Left lung (tissue), 10 donors: ENCODE results near the gene KDR. TPM values are rescaled to one million over a fixed set of nuclear protein-coding genes. Genes with fewer than 3 reads are reported as not detected.
A peak's percentile ranks its signal among the peaks of the same experiment; 100 is the strongest.

Source experiments
- ATAC-seq: fragments of 200-7000 bp; cut with Tn5 transposase; one replicate; pipeline ENCODE4 v1.9.1; 2020; ENCODE audit warnings: moderate library complexity
- DNase-seq, 4 donors: peaks; one replicate each; pipeline ENCODE4 v3.0.0-alpha.2; 2013 to 2020
- H3K27ac ChIP-seq, 2 donors: fragments of 200-600 bp; sonication (generic) in 1 of 2; one replicate each; pipeline versions ENCODE4 v1.5.0 to v1.8.0; 2020 to 2021
- H3K27me3 ChIP-seq, 2 donors: fragments of 200-600 bp; sonication (generic) in 1 of 2; one replicate each; pipeline versions ENCODE4 v1.5.0 to v1.8.0; 2020 to 2021
- H3K36me3 ChIP-seq, 2 donors: fragments of 200-600 bp; sonication (generic) in 1 of 2; one replicate each; pipeline versions ENCODE4 v1.5.0 to v1.8.0; 2020 to 2021
- H3K4me1 ChIP-seq, 2 donors: fragments of 200-600 bp; one replicate each; pipeline ENCODE4 v1.8.0; 2021
- H3K4me3 ChIP-seq, 2 donors: fragments of 200-600 bp; sonication (generic) in 1 of 2; one replicate each; pipeline versions ENCODE4 v1.5.0 to v1.8.0; 2020 to 2021; ENCODE audit warnings: mild to moderate bottlenecking in 1 of 2
- H3K9me3 ChIP-seq, 2 donors: fragments of 200-600 bp; sonication (generic) in 1 of 2; one replicate each; pipeline versions ENCODE4 v1.5.0 to v1.8.0; 2020 to 2021
- intact Hi-C, 2 donors: fragments of 100-400 bp; cut with DNase I; formaldehyde crosslinking; loops; one replicate each; pipeline versions ENCODE4 v1.11.2 to v1.14.2; 2022
- polyA plus RNA-seq, 6 donors: library from polyadenylated mRNA; unstranded; fragments of 120-200 nt; gene quantifications; one replicate each; pipeline ENCODE4 v1.2.1, GENCODE V29; 2013; ENCODE audit not compliant: insufficient read length in 6 of 6
- total RNA-seq, 2 donors: library from RNA; stranded (reverse); fragmentation: NEBNext Ultra II Directional; extraction: Animal tissue kit (Norgen Biotek cat#: 25700); gene quantifications; one replicate each; pipeline ENCODE4 v1.2.1, GENCODE V29; 2021
- TF ChIP-seq, protein P1 (sequence below), 2 donors: fragments of 200-600 bp; sonication (generic) in 1 of 2; IDR thresholded peaks; one replicate each; pipeline versions ENCODE4 v1.5.0 to v1.8.0; 2021; ENCODE audit warnings: antibody characterized with exemption in 2 of 2
- donor health status: DM: no; HTN: yes; CAD: no.
- donor health status: DM: no; HTN: no; CAD: no.

Gene KDR
- total and polyA plus RNA-seq, 8 donors = 27.1 to 124 (median 104) TPM

- no peaks in the 10 kb centered on the region for H3K4me1 ChIP-seq
- intact Hi-C loops = no loop called here
- H3K9me3 ChIP-seq = no peaks in the 10 kb centered on the region
- no peak for DNase-seq
- no peak overlapping the region for H3K4me3 ChIP-seq
- ATAC-seq = no peak
- TF ChIP-seq, protein P1, sequence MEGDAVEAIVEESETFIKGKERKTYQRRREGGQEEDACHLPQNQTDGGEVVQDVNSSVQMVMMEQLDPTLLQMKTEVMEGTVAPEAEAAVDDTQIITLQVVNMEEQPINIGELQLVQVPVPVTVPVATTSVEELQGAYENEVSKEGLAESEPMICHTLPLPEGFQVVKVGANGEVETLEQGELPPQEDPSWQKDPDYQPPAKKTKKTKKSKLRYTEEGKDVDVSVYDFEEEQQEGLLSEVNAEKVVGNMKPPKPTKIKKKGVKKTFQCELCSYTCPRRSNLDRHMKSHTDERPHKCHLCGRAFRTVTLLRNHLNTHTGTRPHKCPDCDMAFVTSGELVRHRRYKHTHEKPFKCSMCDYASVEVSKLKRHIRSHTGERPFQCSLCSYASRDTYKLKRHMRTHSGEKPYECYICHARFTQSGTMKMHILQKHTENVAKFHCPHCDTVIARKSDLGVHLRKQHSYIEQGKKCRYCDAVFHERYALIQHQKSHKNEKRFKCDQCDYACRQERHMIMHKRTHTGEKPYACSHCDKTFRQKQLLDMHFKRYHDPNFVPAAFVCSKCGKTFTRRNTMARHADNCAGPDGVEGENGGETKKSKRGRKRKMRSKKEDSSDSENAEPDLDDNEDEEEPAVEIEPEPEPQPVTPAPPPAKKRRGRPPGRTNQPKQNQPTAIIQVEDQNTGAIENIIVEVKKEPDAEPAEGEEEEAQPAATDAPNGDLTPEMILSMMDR (IDR thresholded peaks at IDR 0.05) = no peak
- H3K27ac ChIP-seq = no peak overlapping the region
- no peaks in the 10 kb centered on the region for H3K36me3 ChIP-seq
- H3K27me3 ChIP-seq = no peaks in the 10 kb centered on the region
These were observed 53.4 kb downstream of the KDR start for GRCh38 chr4:55071951-55072350.

DNA sequence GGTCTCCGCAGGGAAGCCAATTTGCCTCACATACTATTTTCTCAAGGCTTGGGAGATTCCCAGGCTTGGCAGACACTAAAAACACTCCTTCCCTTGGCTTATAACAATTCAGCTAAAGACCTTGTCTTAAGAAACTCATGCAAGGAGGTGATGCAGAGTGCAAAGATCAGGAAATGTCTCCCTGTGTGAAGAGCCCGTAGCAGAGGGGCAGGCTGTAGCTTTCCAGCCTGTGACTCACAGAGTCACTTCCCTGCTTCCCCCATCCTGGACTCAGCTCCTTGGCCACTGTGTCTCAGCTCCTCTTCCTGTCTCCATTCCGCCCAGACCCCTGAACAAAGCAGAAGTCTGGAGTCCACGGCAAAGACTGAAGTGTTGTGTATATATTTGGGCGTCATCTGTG, 56.1 kb downstream of the KDR start:
- no peaks in the 10 kb centered on the region for H3K9me3 ChIP-seq
- no peaks in the 10 kb centered on the region for H3K36me3 ChIP-seq
- H3K4me3 ChIP-seq = no peak overlapping the region
- no peaks in the 10 kb centered on the region for H3K27me3 ChIP-seq
- peak; percentile 61 for ATAC-seq
- intact Hi-C loops = no loop called here
- no peaks in the 10 kb centered on the region for H3K4me1 ChIP-seq
- H3K27ac ChIP-seq = peak overlapping the region in 1 of 2 donors; percentile 35
- peak in 1 of 4 donors; percentile 11 for DNase-seq
- TF ChIP-seq, protein P1 (IDR thresholded peaks at IDR 0.05) = no peak

DNA sequence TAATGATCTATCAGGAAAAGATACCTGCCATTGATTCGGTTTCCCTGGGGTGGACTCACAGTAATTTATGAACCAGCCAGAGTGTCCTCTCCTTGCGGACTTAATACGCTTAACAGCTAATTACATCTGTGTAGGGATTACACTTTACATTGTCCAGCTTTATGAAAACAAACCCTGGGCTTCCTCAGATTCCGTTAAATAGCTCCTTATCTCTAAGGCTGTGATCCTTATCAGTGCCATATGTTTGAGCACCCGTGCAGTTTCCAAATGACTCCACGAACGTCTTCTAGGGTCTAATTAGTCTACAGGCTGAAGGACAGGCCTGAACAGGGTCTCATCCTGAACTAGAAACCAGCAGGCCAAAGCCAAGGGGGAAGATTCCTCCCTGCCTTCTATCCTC, 56.9 kb downstream of the KDR start:
- no peak for ATAC-seq
- H3K27ac ChIP-seq = peak overlapping the region in 1 of 2 donors; percentile 35
- no peaks in the 10 kb centered on the region for H3K27me3 ChIP-seq
- intact Hi-C loops = no loop called here
- H3K4me1 ChIP-seq = no peaks in the 10 kb centered on the region
- no peak for DNase-seq
- no peak overlapping the region for H3K4me3 ChIP-seq
- TF ChIP-seq, protein P1 (IDR thresholded peaks at IDR 0.05) = no peak
- H3K9me3 ChIP-seq = no peaks in the 10 kb centered on the region
- H3K36me3 ChIP-seq = no peaks in the 10 kb centered on the region

- no peaks in the 10 kb centered on the region for H3K9me3 ChIP-seq
- TF ChIP-seq, protein P1 (IDR thresholded peaks at IDR 0.05) = no peak
- H3K4me1 ChIP-seq = no peaks in the 10 kb centered on the region
- no peak for ATAC-seq
- H3K36me3 ChIP-seq = no peaks in the 10 kb centered on the region
- H3K27ac ChIP-seq = no peak overlapping the region
- no peak for DNase-seq
- intact Hi-C loops = no loop called here
- no peaks in the 10 kb centered on the region for H3K27me3 ChIP-seq
- no peak overlapping the region for H3K4me3 ChIP-seq
These were observed 59.4 kb downstream of the KDR start for GRCh38 chr4:55066018-55066417.

- intact Hi-C loops = no loop called here
- H3K27ac ChIP-seq = no peak overlapping the region
- H3K4me1 ChIP-seq = no peaks in the 10 kb centered on the region
- ATAC-seq = no peak
- TF ChIP-seq, protein P1 (IDR thresholded peaks at IDR 0.05) = no peak
- no peak overlapping the region for H3K4me3 ChIP-seq
- no peaks in the 10 kb centered on the region for H3K27me3 ChIP-seq
- no peaks in the 10 kb centered on the region for H3K36me3 ChIP-seq
- peaks cover 0 to 8% of the 10 kb centered on the region in 2 donors for H3K9me3 ChIP-seq
- no peak for DNase-seq
These were observed 69.9 kb downstream of the KDR start for GRCh38 chr4:55055529-55055928.
